Neural cell (in vitro differentiated cells): ENCODE results near the gene LRRC45. TPM values are rescaled to one million over a fixed set of nuclear protein-coding genes. Genes with fewer than 3 reads are reported as not detected.
A peak's percentile ranks its signal among the peaks of the same experiment; 100 is the strongest.

Source experiments
- H2AFZ ChIP-seq: fragments of 200-600, 300-800 bp; sonication (generic), shearing (Covaris generic); 2 replicates; pipeline ENCODE4 v1.6.0; 2014; ENCODE audit warnings: low read depth, mild to moderate bottlenecking, antibody characterized with exemption, low read length, moderate library complexity
- H3F3A ChIP-seq: fragments of 200-600 bp; shearing (Covaris generic); 2 replicates; pipeline ENCODE4 v1.6.1; 2016; ENCODE audit warnings: mild to moderate bottlenecking, moderate library complexity, mixed read lengths, antibody characterized with exemption, low read length; ENCODE audit not compliant: insufficient read depth, poor library complexity, severe bottlenecking
- H3K27ac ChIP-seq: fragments of 200-600, 300-800 bp; sonication (generic), shearing (Covaris generic); 2 replicates; pipeline ENCODE4 v1.5.1; 2014; ENCODE audit warnings: mild to moderate bottlenecking, low read length, moderate library complexity
- H3K27me3 ChIP-seq: fragments of 300-800, 200-600 bp; sonication (generic), shearing (Covaris generic); 2 replicates; pipeline ENCODE4 v1.6.0; 2014; ENCODE audit warnings: mild to moderate bottlenecking, low read depth, low read length, moderate library complexity; ENCODE audit not compliant: insufficient read depth
- H3K36me3 ChIP-seq: fragments of 300-800, 200-600 bp; sonication (generic), shearing (Covaris generic); 2 replicates; pipeline ENCODE4 v1.5.1; 2014; ENCODE audit warnings: mild to moderate bottlenecking, antibody characterized with exemption, low read length, moderate library complexity; ENCODE audit not compliant: insufficient read depth
- H3K4me2 ChIP-seq: fragments of 300-800, 200-600 bp; sonication (generic), shearing (Covaris generic); 2 replicates; pipeline ENCODE4 v1.6.0; 2014; ENCODE audit warnings: mild to moderate bottlenecking, low read length
- H3K4me3 ChIP-seq: fragments of 300-800, 200-600 bp; sonication (generic), shearing (Covaris generic); 2 replicates; pipeline ENCODE4 v1.5.1; 2014; ENCODE audit warnings: mild to moderate bottlenecking, low read length, moderate library complexity
- H3K79me2 ChIP-seq: fragments of 200-600 bp; shearing (Covaris generic); replicated peaks from 2 replicates; pipeline ENCODE4 v1.6.0; 2014; ENCODE audit warnings: mild to moderate bottlenecking, low read length, moderate library complexity; ENCODE audit not compliant: insufficient read depth
- H3K9ac ChIP-seq: fragments of 300-800, 200-600 bp; sonication (generic), shearing (Covaris generic); 2 replicates; pipeline ENCODE4 v1.6.1; 2016; ENCODE audit warnings: mild to moderate bottlenecking, low read length, mixed read lengths
- H3K9me2 ChIP-seq: fragments of 200-600 bp; shearing (Covaris generic); 2 replicates; pipeline ENCODE4 v1.6.1; 2016; ENCODE audit warnings: mild to moderate bottlenecking, low read length, mixed read lengths; ENCODE audit not compliant: insufficient read depth
- H3K9me3 ChIP-seq: fragments of 200-600, 300-800 bp; sonication (generic), shearing (Covaris generic); 2 replicates; pipeline ENCODE4 v1.6.1; 2016; ENCODE audit warnings: mild to moderate bottlenecking, mixed run types, low read length, moderate library complexity, mixed read lengths
- H4K20me1 ChIP-seq: fragments of 200-600 bp; shearing (Covaris generic); 2 replicates; pipeline ENCODE4 v1.6.1; 2016; ENCODE audit warnings: mild to moderate bottlenecking, mixed run types; ENCODE audit not compliant: insufficient read depth
- CTCF ChIP-seq: fragments of 450-650 bp; IDR thresholded peaks from 2 replicates; pipeline ENCODE4 v1.5.1; 2014; ENCODE audit warnings: antibody characterized with exemption, mild to moderate bottlenecking, moderate library complexity; ENCODE audit not compliant: poor library complexity, severe bottlenecking
- EP300 ChIP-seq: fragments of 450-650 bp; conservative IDR thresholded peaks from 2 replicates; pipeline ENCODE4 v1.6.1; 2014; ENCODE audit warnings: antibody characterized with exemption, mild to moderate bottlenecking, moderate library complexity; ENCODE audit not compliant: poor library complexity, severe bottlenecking
- EZH2 ChIP-seq: fragments of 200-600, 300-800 bp; shearing (Covaris generic), sonication (generic); IDR thresholded peaks from 2 replicates; pipeline ENCODE4 v1.6.1; 2014; ENCODE audit warnings: antibody characterized with exemption, low read length, borderline replicate concordance, mild to moderate bottlenecking; ENCODE audit not compliant: insufficient read depth, poor library complexity, severe bottlenecking
- MXI1 ChIP-seq: fragments of 450-650 bp; conservative IDR thresholded peaks from 2 replicates; pipeline ENCODE4 v1.6.1; 2014; ENCODE audit warnings: antibody characterized with exemption, mild to moderate bottlenecking; ENCODE audit not compliant: poor library complexity, severe bottlenecking
- POLR2AphosphoS5 ChIP-seq: IDR thresholded peaks from 2 replicates; pipeline ENCODE4 v1.6.1; 2012
- RAD21 ChIP-seq: fragments of 450-650 bp; conservative IDR thresholded peaks from 2 replicates; pipeline ENCODE4 v1.6.1; 2014; ENCODE audit warnings: antibody characterized with exemption, mild to moderate bottlenecking, moderate library complexity
- REST ChIP-seq: IDR thresholded peaks from 2 replicates; pipeline ENCODE4 v1.6.1; 2012; ENCODE audit warnings: borderline replicate concordance
- SMC3 ChIP-seq: fragments of 450-650 bp; conservative IDR thresholded peaks from 2 replicates; pipeline ENCODE4 v1.6.1; 2014; ENCODE audit warnings: antibody characterized with exemption, mild to moderate bottlenecking, moderate library complexity; ENCODE audit not compliant: poor library complexity
- TAF1 ChIP-seq: IDR thresholded peaks from 2 replicates; pipeline ENCODE4 v1.6.1; 2012; ENCODE audit warnings: low read depth
- polyA plus RNA-seq: library from polyadenylated mRNA; depleted of rRNA; stranded (reverse); fragments of >200 nt; gene quantifications from 2 replicates; pipeline ENCODE4 v1.2.3, GENCODE V29; 2014

LRRC45 gene
- polyA plus RNA-seq, 1 donor from 2014 or later: 51.7 TPM

DNA sequence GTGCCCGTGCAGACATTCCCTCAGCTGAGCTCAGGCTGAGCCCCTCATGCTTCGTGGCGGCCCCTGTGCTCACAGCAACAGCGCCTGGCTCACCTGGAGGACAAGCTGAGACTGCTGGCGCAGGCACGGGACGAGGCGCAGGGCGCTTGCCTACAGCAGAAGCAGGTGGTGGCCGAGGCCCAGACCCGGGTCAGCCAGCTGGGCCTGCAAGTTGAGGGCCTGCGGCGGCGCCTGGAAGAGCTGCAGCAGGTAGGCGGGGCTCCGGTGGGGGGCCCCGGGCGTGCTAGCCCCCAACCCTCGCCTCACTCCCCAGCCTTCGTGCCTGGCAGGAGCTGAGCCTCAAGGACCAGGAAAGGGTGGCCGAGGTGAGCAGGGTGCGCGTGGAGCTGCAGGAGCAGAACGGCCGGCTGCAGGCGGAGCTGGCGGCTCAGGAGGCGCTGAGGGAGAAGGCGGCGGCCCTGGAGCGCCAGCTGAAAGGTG lies 6.9 kb downstream of the LRRC45 start:
- H3K4me3 ChIP-seq: peak overlapping the region; percentile 68
- no peak overlapping the region for H3K4me2 ChIP-seq
- H3K79me2 ChIP-seq: no peaks in the 10 kb centered on the region
- H3K27me3 ChIP-seq: no peaks in the 10 kb centered on the region
- no peaks in the 10 kb centered on the region for H3K36me3 ChIP-seq
- H3K9me3 ChIP-seq: no peaks in the 10 kb centered on the region
- peak overlapping the region; percentile 60 for H3K9ac ChIP-seq
- no peaks in the 10 kb centered on the region for H3K9me2 ChIP-seq
- no peaks in the 10 kb centered on the region for H3F3A ChIP-seq
- no peak overlapping the region for H3K27ac ChIP-seq
- TF ChIP-seq TAF1 (no peak), CTCF (no peak), SMC3 (no peak), REST (no peak), RAD21 (no peak), POLR2AphosphoS5 (no peak), EZH2 (no peak), MXI1 (no peak), EP300 (no peak)
- no peak overlapping the region for H2AFZ ChIP-seq
- no peaks in the 10 kb centered on the region for H4K20me1 ChIP-seq

DNA sequence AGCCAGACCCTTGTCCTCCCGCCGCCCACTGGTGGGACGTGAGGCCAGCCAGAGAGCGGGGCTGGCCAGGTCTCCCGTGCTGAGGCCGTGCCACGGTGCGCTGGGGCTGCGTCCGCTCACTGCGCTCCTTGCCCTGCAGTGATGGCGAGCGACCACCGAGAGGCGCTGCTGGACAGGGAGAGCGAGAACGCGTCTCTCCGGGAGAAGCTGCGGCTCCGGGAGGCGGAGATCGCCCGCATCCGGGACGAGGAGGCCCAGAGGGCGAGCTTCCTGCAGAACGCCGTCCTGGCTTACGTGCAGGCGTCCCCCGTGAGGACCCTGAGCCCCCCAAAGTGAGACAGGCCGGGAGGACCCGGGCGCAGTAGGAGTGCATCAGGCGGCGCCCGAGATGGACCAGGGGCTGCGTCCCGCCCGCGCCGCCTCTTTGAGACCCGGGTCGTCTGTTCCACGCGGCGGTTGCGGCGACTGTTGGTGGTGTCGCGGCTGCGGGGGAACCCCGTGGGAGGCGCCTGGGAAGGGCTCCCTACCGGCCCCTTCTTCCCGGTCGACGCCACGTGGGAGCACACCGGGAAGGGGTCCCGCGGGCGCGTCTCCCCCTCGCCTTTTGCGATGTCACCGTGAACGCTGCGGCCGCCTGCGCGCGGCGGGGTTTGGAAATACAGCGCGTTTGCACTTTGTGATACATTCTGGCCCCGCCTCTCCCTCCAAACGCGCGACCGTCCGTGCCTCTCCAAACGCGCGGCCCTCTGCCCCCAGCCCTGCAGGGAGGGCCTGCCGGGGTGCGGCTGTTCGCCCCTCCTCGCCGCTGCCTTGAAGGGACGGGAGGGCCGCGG lies 7.6 kb downstream of the LRRC45 start:
- no peaks in the 10 kb centered on the region for H3K79me2 ChIP-seq
- no peaks in the 10 kb centered on the region for H4K20me1 ChIP-seq
- no peaks in the 10 kb centered on the region for H3K36me3 ChIP-seq
- peak overlapping the region; percentile 39 for H3K27ac ChIP-seq
- H3K27me3 ChIP-seq: no peaks in the 10 kb centered on the region
- no peaks in the 10 kb centered on the region for H3K9me2 ChIP-seq
- H3K9me3 ChIP-seq: no peaks in the 10 kb centered on the region
- TF ChIP-seq RAD21 (peak; percentile 87), SMC3 (peak; percentile 79), EP300 (no peak), CTCF (peak; percentile 90), POLR2AphosphoS5 (peak; percentile 7)
- H2AFZ ChIP-seq: no peak overlapping the region
- peak overlapping the region; percentile 60 for H3K9ac ChIP-seq
- H3K4me2 ChIP-seq: peak overlapping the region; percentile 25
- H3K4me3 ChIP-seq: peak overlapping the region; percentile 68
- no peaks in the 10 kb centered on the region for H3F3A ChIP-seq
